HepG2 (cell line): Measurements from ENCODE around the gene P2RX2. TPM values are rescaled to one million over a fixed set of nuclear protein-coding genes. Genes with fewer than 3 reads are reported as not detected.

ENCODE experiments used
- AKAP8 ChIP-seq: sonication (generic); formaldehyde crosslinking; IDR thresholded peaks from 2 replicates; pipeline ENCODE4 v1.5.1; 2020; ENCODE audit warnings: mild to moderate bottlenecking, missing genetic modification reagents
- ARID3A ChIP-seq: IDR thresholded peaks from 2 replicates; pipeline ENCODE4 v1.6.1; 2012; ENCODE audit warnings: low read depth, low read length, improper control_type of control experiment
- ARNTL ChIP-seq: sonication (generic); formaldehyde crosslinking; IDR thresholded peaks from 2 replicates; pipeline ENCODE4 v1.4.0; 2020; ENCODE audit warnings: mild to moderate bottlenecking, missing genetic modification reagents
- CHD2 ChIP-seq: IDR thresholded peaks from 2 replicates; pipeline ENCODE4 v1.6.1; 2011; ENCODE audit warnings: low read depth, low read length, improper control_type of control experiment
- DRAP1 ChIP-seq: IDR thresholded peaks from 2 replicates; pipeline ENCODE4 v1.6.1; 2016; ENCODE audit warnings: missing genetic modification reagents, missing compliant biosample characterization
- ETV5 ChIP-seq: IDR thresholded peaks from 2 replicates; pipeline ENCODE4 v1.6.1; 2018; ENCODE audit warnings: missing biosample characterization, missing genetic modification reagents, inconsistent platforms, borderline replicate concordance
- HMGXB4 ChIP-seq, 2 experiments: sonication (generic) in 1 of 2; formaldehyde crosslinking in 1 of 2; IDR thresholded peaks; 2 replicates each; pipeline versions ENCODE4 v1.4.0 to v1.6.1; 2018 to 2020; ENCODE audit warnings: missing genetic modification reagents in 2 of 2, borderline replicate concordance in 1 of 2, low read depth in 1 of 2, mild to moderate bottlenecking in 1 of 2, missing biosample characterization in 1 of 2
- KDM4B ChIP-seq: sonication (generic); formaldehyde crosslinking; IDR thresholded peaks from 2 replicates; pipeline ENCODE4 v1.4.0; 2020; ENCODE audit warnings: missing genetic modification reagents
- KDM5B ChIP-seq: sonication (generic); formaldehyde crosslinking; IDR thresholded peaks from 2 replicates; pipeline ENCODE4 v1.4.0; 2020; ENCODE audit warnings: missing genetic modification reagents, mild to moderate bottlenecking, borderline replicate concordance
- KMT2A ChIP-seq: sonication (generic); formaldehyde crosslinking; IDR thresholded peaks from 2 replicates; pipeline ENCODE4 v1.4.0; 2020; ENCODE audit warnings: missing genetic modification reagents
- MEF2D ChIP-seq: sonication (generic); formaldehyde crosslinking; IDR thresholded peaks from 2 replicates; pipeline ENCODE4 v1.5.1; 2020; ENCODE audit warnings: mild to moderate bottlenecking, missing genetic modification reagents
- NFE2L1 ChIP-seq: sonication (generic); formaldehyde crosslinking; IDR thresholded peaks from 2 replicates; pipeline ENCODE4 v1.4.0; 2020; ENCODE audit warnings: missing genetic modification reagents, mild to moderate bottlenecking, borderline replicate concordance
- NFIB ChIP-seq: sonication (generic); formaldehyde crosslinking; IDR thresholded peaks from 2 replicates; pipeline ENCODE4 v1.9.0; 2021; ENCODE audit warnings: missing genetic modification reagents, mild to moderate bottlenecking, borderline replicate concordance
- NPAS2 ChIP-seq: sonication (generic); formaldehyde crosslinking; IDR thresholded peaks from 2 replicates; pipeline ENCODE4 v1.8.0; 2022; ENCODE audit warnings: mild to moderate bottlenecking, missing genetic modification reagents, borderline replicate concordance
- SIX1 ChIP-seq: sonication (generic); formaldehyde crosslinking; IDR thresholded peaks from 2 replicates; pipeline ENCODE4 v1.4.0; 2020; ENCODE audit warnings: missing genetic modification reagents, borderline replicate concordance
- SMYD3 ChIP-seq: sonication (generic); formaldehyde crosslinking; IDR thresholded peaks from 2 replicates; pipeline ENCODE4 v1.8.1; 2023; ENCODE audit warnings: mild to moderate bottlenecking, missing genetic modification reagents
- TOPORS ChIP-seq: sonication (generic); formaldehyde crosslinking; IDR thresholded peaks from 2 replicates; pipeline ENCODE4 v1.8.0; 2023; ENCODE audit warnings: mild to moderate bottlenecking, missing genetic modification reagents
- ZBTB21 ChIP-seq: sonication (generic); formaldehyde crosslinking; IDR thresholded peaks from 2 replicates; pipeline ENCODE4 v1.4.0; 2020; ENCODE audit warnings: missing genetic modification reagents
- ZNF230 ChIP-seq: sonication (generic); formaldehyde crosslinking; IDR thresholded peaks from 2 replicates; pipeline ENCODE4 v1.4.0; 2020; ENCODE audit warnings: mild to moderate bottlenecking, missing genetic modification reagents
- ZNF431 ChIP-seq: sonication (generic); formaldehyde crosslinking; IDR thresholded peaks from 2 replicates; pipeline ENCODE4 v1.9.0; 2022; ENCODE audit warnings: missing genetic modification reagents, low read depth, mild to moderate bottlenecking, borderline replicate concordance
- ZNF510 ChIP-seq: sonication (generic); formaldehyde crosslinking; IDR thresholded peaks from 2 replicates; pipeline ENCODE4 v1.4.0; 2020; ENCODE audit warnings: low read depth, mild to moderate bottlenecking, missing genetic modification reagents
- ZSCAN21 ChIP-seq: sonication (generic); formaldehyde crosslinking; IDR thresholded peaks from 2 replicates; pipeline ENCODE4 v1.8.0; 2022; ENCODE audit warnings: mild to moderate bottlenecking, missing genetic modification reagents, moderate library complexity, borderline replicate concordance
- polyA plus RNA-seq, 8 experiments: library from polyadenylated mRNA; depleted of rRNA in 3 of 8; stranded (reverse) in 7 of 8; unstranded in 1 of 8; fragments of >200 nt; fragmentation: Illumina TruSeq in 4 of 8; extraction: Trizol in 4 of 8; gene quantifications; 2 replicates each; pipeline versions ENCODE4 v1.2.1 to v1.2.3, GENCODE V29; 2011 to 2016; ENCODE audit warnings: low read depth in 4 of 8, missing spikeins in 1 of 8, mixed read lengths in 1 of 8; ENCODE audit not compliant: insufficient read depth in 1 of 8
- total RNA-seq, 5 experiments: library from RNA; depleted of rRNA; stranded (reverse); fragments of >200 nt; fragmentation: Illumina TruSeq; extraction: Trizol; gene quantifications; 2 replicates each; pipeline ENCODE4 v1.2.3, GENCODE V29; 2016; ENCODE audit warnings: low read depth in 1 of 5
- TF ChIP-seq, protein P1 (sequence below): sonication (generic); formaldehyde crosslinking; IDR thresholded peaks from 2 replicates; pipeline ENCODE4 v1.4.0; 2020; ENCODE audit warnings: missing genetic modification reagents, mild to moderate bottlenecking, borderline replicate concordance

P2RX2 gene
- total and polyA plus RNA-seq, 2 of the 13 experiments (the other 11 are each of a cell fraction or from before 2014, with no cell fraction given): not detected

GRCh38 chr12:132608231-132609171, 10.1 kb upstream of the P2RX2 start (continued):
- TF ChIP-seq SMYD3 (CRISPR knock-in tag) (no peak), SIX1 (CRISPR knock-in tag) (peak; percentile 21; the same call in 1 of the 2 replicates), ZBTB21 (CRISPR knock-in tag) (no peak), ZNF230 (CRISPR knock-in tag) (0 out of 2 replicates have a peak, but pooled peaks have one; percentile 77), ARNTL (0 out of 2 replicates have a peak, but pooled peaks have one; percentile 22), ZNF510 (CRISPR knock-in tag) (no peak), ZSCAN21 (CRISPR knock-in tag) (0 out of 2 replicates have a peak, but pooled peaks have one; percentile 26), KMT2A (CRISPR knock-in tag) (no peak), AKAP8 (CRISPR knock-in tag) (0 out of 2 replicates have a peak, but pooled peaks have one; percentile 49), HMGXB4 (CRISPR knock-in tag; IDR thresholded peaks at IDR 0.05; ENCODE audit: borderline replicate concordance in 1 of 2, low read depth in 1 of 2) (peak in 1 of 2 experiments; percentile 50; a peak in 1 of 4 replicates), ARID3A (no peak), NFIB (CRISPR knock-in tag) (0 out of 2 replicates have a peak, but pooled peaks have one; percentile 40), ZNF431 (CRISPR knock-in tag) (peak; percentile 91), NPAS2 (no peak), NFE2L1 (CRISPR knock-in tag) (no peak), KDM5B (peak; percentile 53; the same call in 1 of the 2 replicates), KDM4B (CRISPR knock-in tag) (0 out of 2 replicates have a peak, but pooled peaks have one; percentile 41), TOPORS (no peak), DRAP1 (CRISPR knock-in tag) (peak; percentile 50; the same call in 1 of the 2 replicates), MEF2D (CRISPR knock-in tag) (peak; percentile 36), ETV5 (CRISPR knock-in tag) (peak; percentile 84; the same call in 1 of the 2 replicates), CHD2 (no peak)
- TF ChIP-seq, protein P1, sequence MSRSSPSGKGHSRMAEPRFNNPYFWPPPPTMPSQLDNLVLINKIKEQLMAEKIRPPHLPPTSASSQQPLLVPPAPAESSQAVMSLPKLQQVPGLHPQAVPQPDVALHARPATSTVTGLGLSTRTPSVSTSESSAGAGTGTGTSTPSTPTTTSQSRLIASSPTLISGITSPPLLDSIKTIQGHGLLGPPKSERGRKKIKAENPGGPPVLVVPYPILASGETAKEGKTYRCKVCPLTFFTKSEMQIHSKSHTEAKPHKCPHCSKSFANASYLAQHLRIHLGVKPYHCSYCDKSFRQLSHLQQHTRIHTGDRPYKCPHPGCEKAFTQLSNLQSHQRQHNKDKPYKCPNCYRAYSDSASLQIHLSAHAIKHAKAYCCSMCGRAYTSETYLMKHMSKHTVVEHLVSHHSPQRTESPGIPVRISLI (CRISPR knock-in tag): peak; percentile 57; the same call in 1 of the 2 replicates
